ENCODE data around the gene ZNF232. TPM values are rescaled to one million over a fixed set of nuclear protein-coding genes. Genes with fewer than 3 reads are reported as not detected.
"Not testable (repeated sequence)": the region's sequence is repeated elsewhere in the genome, so short reads cannot be mapped to it uniquely, and the experiment has no call there.

The ZNF232 gene
- polyA plus RNA-seq (ENCODE audit: insufficient read length in 4 of 4): 10 to 100 TPM; 20.1 to 37.8 (median 22.0) TPM

- DNase-seq (ENCODE audit: low read depth in 4 of 4, low spot score in 3 of 4): peak; percentile 88 to 93 (median 90)
Observed at GRCh38 chr17:5111402-5112204, at the start of gene ZNF232. TSS of gene ZNF232 (minus strand) at chr17:5111878. CDS start at chr17:5111822, 56 bp downstream.

- not testable (repeated sequence) for DNase-seq (ENCODE audit: low read depth in 4 of 4, low spot score in 3 of 4)
Observed at GRCh38 chr17:5160702-5161101, 49.0 kb upstream of the ZNF232 start.

- DNase-seq (ENCODE audit: low read depth in 4 of 4, low spot score in 3 of 4): not testable (repeated sequence)
Observed at GRCh38 chr17:5146122-5146521, 34.4 kb upstream of the ZNF232 start.

GRCh38 chr17:5142877-5143276 is 31.2 kb upstream of the ZNF232 start:
- DNase-seq (ENCODE audit: low read depth in 4 of 4, low spot score in 3 of 4): not testable (repeated sequence)

- no peak for DNase-seq (ENCODE audit: low read depth in 4 of 4, low spot score in 3 of 4)
Observed at GRCh38 chr17:5139458-5139732, 27.7 kb upstream of the ZNF232 start.

- no peak for DNase-seq (ENCODE audit: low read depth in 4 of 4, low spot score in 3 of 4)
Observed at GRCh38 chr17:5138616-5139457, 27.2 kb upstream of the ZNF232 start.

GRCh38 chr17:5138198-5138544 is 26.5 kb upstream of the ZNF232 start:
- not testable (repeated sequence) for DNase-seq (ENCODE audit: low read depth in 4 of 4, low spot score in 3 of 4)

- DNase-seq (ENCODE audit: low read depth in 4 of 4, low spot score in 3 of 4): not testable (repeated sequence)
Observed at GRCh38 chr17:5137511-5138197, 26.0 kb upstream of the ZNF232 start.

- DNase-seq (ENCODE audit: low read depth in 4 of 4, low spot score in 3 of 4): not testable (repeated sequence)
Observed at GRCh38 chr17:5136580-5137412, 25.1 kb upstream of the ZNF232 start.

GRCh38 chr17:5135726-5136579 is 24.3 kb upstream of the ZNF232 start:
- DNase-seq (ENCODE audit: low read depth in 4 of 4, low spot score in 3 of 4): no peak

- DNase-seq (ENCODE audit: low read depth in 4 of 4, low spot score in 3 of 4): not testable (repeated sequence)
Observed at GRCh38 chr17:5135131-5135712, 23.5 kb upstream of the ZNF232 start.

- DNase-seq (ENCODE audit: low read depth in 4 of 4, low spot score in 3 of 4): not testable (repeated sequence)
Observed at GRCh38 chr17:5134571-5134970, 22.9 kb upstream of the ZNF232 start.

GRCh38 chr17:5133961-5134360 is 22.3 kb upstream of the ZNF232 start:
- DNase-seq (ENCODE audit: low read depth in 4 of 4, low spot score in 3 of 4): not testable (repeated sequence)

- DNase-seq (ENCODE audit: low read depth in 4 of 4, low spot score in 3 of 4): no peak
Observed at GRCh38 chr17:5133311-5133710, 21.6 kb upstream of the ZNF232 start.

- DNase-seq (ENCODE audit: low read depth in 4 of 4, low spot score in 3 of 4): not testable (repeated sequence)
Observed at GRCh38 chr17:5132503-5133225, 21.0 kb upstream of the ZNF232 start.

GRCh38 chr17:5131799-5132502 is 20.3 kb upstream of the ZNF232 start:
- not testable (repeated sequence) for DNase-seq (ENCODE audit: low read depth in 4 of 4, low spot score in 3 of 4)

- no peak for DNase-seq (ENCODE audit: low read depth in 4 of 4, low spot score in 3 of 4)
Observed at GRCh38 chr17:5131146-5131715, 19.6 kb upstream of the ZNF232 start.

All from right renal pelvis (tissue), 4 donors.